G401.6 (cell line): ENCODE results near the gene ERC2.

ENCODE experiments used
- FAIRE-seq: peaks from 2 replicates; lab custom pipeline; 2012; peaks lifted over from hg19 to GRCh38; lab: Jason Lieb, UNC

The ERC2 gene

GRCh38 chr3:55709411-55710012, 758.8 kb downstream of the ERC2 start:
- FAIRE-seq, result no peak

GRCh38 chr3:55708921-55709320, 759.3 kb downstream of the ERC2 start:
- no peak for FAIRE-seq

- FAIRE-seq, result no peak
These were observed 760.0 kb downstream of the ERC2 start for GRCh38 chr3:55708242-55708641.

GRCh38 chr3:55704521-55704920, 763.7 kb downstream of the ERC2 start:
- no peak for FAIRE-seq

GRCh38 chr3:55702822-55703221, 765.4 kb downstream of the ERC2 start:
- no peak for FAIRE-seq

GRCh38 chr3:55701997-55702396, 766.3 kb downstream of the ERC2 start:
- FAIRE-seq, result no peak

GRCh38 chr3:55698831-55699230, 769.4 kb downstream of the ERC2 start:
- FAIRE-seq, result no peak

- FAIRE-seq, result no peak
These were observed 770.9 kb downstream of the ERC2 start for GRCh38 chr3:55697177-55697865.

GRCh38 chr3:55692957-55693558, 775.2 kb downstream of the ERC2 start:
- FAIRE-seq, result no peak

- no peak for FAIRE-seq
These were observed 775.8 kb downstream of the ERC2 start for GRCh38 chr3:55692295-55692956.

- no peak for FAIRE-seq
These were observed 777.1 kb downstream of the ERC2 start for GRCh38 chr3:55691141-55691540.

- FAIRE-seq, result no peak
These were observed 777.5 kb downstream of the ERC2 start for GRCh38 chr3:55690726-55691125.

GRCh38 chr3:55690177-55690576, 778.1 kb downstream of the ERC2 start:
- no peak for FAIRE-seq

GRCh38 chr3:55688154-55688553, 780.1 kb downstream of the ERC2 start:
- FAIRE-seq, result no peak

- no peak for FAIRE-seq
These were observed 780.7 kb downstream of the ERC2 start for GRCh38 chr3:55687526-55687925.

- no peak for FAIRE-seq
These were observed 781.6 kb downstream of the ERC2 start for GRCh38 chr3:55686426-55687254.

- no peak for FAIRE-seq
These were observed 784.5 kb downstream of the ERC2 start for GRCh38 chr3:55683666-55684270.

- FAIRE-seq, result no peak
These were observed 785.8 kb downstream of the ERC2 start for GRCh38 chr3:55682461-55682860.

- no peak for FAIRE-seq
These were observed 789.6 kb downstream of the ERC2 start for GRCh38 chr3:55678546-55679216.

GRCh38 chr3:55676643-55677042, 791.6 kb downstream of the ERC2 start:
- FAIRE-seq, result no peak

- no peak for FAIRE-seq
These were observed 792.8 kb downstream of the ERC2 start for GRCh38 chr3:55675478-55675877.
